GM19397 (cell line): Measurements from ENCODE around the gene SQOR.

Source experiments
- ATAC-seq: cut with Tn5 transposase; IDR thresholded peaks from one replicate; pipeline ENCODE4 v1.9.1; 2021; ENCODE audit warnings: mild to moderate bottlenecking, moderate library complexity; ENCODE audit not compliant: unreplicated experiment

SQOR gene

DNA sequence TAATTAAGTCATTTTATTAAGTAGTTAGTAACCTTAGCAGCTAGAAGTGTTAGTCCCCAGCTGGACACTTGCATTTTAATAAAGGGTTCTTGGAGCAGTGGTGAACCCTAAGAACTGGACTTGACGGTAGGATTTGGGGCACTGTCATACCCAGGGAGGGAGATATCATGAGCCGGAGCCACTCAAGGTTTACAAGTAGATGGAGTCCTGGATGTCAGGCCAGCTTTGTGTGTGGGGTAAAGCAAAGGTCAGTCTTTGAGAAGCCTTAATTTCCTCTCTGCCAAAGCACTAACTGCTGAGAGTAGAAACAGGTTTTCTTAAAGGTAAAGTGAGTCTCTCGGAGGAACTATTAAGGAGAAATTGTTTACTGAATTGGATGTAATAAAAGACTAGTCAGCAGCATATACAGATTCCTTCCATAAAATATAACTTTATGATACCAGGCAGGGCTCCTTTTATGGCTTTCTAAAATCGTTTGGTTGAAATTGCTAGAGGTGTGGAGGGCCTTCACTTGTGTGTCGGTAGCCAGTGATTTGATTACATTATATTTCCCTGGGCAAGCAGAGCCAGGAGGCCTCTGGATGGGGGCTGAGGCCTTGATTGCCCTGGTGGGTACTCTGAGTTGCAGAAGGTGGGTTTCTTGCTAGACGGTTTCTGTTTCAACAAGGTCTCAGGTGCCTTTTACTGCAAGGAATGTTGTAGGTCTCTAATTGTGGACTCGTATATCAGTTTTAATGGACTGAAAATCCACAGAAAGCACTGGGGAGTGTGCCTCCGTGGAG is 23.1 kb downstream of the SQOR start:
- ATAC-seq, result no peak

DNA sequence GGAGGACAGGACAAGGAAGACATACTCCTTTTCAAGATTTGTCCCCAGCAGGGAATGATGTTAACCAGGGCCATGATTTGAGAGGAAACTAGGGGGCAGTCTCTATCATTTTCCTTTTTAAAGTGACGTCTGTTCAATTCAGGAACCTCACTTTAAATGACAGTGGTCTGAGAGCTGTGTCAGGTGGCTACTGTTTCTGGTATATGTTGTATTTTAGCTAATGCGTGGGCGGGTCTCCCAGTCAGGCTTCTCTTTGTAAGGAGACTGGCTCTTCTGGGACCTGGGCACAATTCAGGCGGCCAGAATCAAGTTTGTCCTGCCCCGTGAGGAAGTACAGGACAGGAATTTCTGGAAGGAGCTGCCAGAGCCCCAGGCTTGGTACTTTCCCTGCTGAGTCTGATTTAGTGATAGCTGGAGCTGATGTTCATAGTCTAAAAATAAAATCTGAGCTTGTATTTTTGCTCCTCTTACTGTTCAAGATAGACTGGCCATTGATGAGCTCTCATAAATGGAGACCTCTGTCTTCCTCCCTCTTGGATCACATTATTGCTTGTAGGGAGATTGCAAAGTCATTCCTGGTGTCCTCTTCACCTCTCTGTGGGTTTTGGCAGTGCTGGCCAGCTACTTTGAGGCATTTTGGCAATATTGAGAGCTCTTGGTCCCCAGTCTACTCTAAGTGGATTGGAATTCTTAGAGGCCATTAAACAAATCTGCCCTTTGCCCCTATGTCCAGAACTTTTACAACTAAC is 25.6 kb downstream of the SQOR start:
- ATAC-seq, result no peak

DNA sequence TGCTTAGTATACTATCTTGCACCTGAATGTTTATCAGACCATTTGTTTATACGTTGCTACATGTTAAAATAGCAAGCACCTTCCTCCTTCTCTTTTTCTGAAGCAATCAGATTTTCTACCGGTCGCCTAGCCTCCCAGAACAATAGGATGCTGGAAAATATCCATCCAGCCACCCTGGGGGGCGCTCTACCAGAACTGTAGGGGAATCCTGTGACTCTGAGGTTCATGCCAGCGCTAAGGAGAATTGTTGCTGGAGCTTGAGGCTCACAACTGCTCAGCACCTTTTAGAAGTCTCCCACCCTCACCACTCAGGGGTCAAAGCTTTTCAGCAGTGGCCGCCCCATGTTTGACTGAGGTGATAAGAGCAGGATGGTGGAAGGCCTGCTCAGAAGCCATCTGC is 27.5 kb downstream of the SQOR start:
- no peak for ATAC-seq

DNA sequence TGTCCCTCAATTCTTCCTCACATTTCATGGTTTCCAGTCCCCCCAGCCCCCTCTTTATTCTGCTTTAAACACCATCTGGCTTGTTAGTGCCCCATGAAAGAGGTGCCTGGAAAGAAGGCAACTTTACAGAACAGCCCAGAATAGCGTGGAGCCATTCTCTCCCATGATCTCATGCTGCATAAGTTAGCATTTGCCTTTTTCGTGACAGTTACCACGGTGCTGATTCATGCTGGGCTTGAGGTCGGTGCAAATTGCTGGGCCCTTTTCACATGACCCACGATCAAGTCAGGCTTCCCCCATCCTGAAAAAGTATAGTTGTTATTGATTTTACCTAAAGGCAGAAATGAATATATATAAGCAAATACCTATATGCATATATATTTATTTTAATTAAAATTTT is 29.6 kb downstream of the SQOR start:
- no peak for ATAC-seq

DNA sequence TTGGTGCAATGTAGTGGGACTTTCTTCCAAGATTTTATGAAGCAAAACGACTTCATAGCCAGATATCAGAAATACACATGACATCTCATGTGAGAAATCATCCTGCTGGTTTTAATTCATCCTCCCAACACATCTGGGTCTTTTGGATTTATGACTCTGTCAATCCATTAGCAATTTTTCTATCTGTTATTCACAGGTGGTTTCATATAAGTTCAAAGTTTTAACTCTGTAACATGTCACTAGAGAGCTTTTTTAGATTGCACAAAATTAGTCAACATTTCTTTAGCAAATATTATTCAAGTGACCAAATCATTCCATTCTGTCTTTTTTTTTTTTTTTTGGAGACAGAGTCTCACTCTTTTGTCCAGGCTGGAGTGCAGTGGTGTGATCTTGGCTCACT is 30.4 kb downstream of the SQOR start:
- ATAC-seq, result no peak

DNA sequence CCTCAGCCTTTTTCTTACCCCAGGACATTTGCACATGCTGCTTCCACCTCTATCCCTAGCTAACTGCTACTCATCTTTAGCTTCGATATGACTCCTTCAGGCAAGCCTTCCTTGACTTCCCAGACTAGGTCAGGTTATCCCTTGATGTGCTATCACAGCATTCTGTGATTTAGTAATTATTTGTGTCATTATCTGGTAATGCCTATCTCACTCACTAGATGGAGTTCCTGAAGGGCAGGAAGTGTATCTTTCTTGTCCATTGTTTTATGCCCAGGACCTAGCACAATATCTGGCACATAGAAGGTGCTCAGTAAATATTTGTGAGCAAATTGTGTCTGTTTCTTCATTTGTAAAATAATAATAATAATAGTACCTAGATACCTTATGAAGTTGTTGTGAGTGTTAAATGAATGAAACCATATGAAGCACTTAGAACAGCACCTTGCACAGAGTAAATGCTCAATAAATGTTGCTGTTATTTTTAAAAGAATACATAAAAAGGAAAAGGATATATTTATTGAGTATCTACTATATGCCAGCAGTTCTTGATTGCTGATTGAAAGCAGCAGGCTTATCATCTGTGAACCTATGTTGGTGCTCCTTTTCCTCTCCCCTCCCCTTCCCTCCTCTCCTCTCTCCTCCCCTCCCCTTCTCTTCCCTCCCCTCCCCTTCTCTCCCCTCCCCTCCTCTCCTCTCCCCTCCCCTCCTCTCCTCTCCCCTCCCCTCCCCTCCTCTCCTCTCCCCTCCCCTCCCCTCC is 31.5 kb downstream of the SQOR start:
- no peak for ATAC-seq

DNA sequence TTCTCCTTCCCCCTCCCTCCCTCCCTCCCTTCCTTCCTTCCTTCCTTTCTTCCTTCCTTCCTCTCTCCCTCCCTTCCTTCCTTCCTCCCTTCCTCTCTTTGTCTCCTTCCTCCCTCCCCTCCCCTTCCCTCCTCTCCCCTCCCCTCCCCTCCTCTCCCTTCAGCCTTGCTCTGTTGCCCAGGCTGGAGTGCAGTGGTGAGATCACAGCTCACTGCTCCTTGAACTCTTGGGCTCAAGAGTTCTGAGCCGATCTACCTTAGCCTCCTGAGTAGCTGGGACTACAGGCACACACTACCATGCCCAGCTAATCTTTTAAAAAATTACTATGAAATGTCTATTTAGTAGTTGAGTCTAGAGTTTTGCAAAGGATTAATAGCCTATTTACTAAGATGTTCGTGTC is 32.2 kb downstream of the SQOR start:
- no peak for ATAC-seq

DNA sequence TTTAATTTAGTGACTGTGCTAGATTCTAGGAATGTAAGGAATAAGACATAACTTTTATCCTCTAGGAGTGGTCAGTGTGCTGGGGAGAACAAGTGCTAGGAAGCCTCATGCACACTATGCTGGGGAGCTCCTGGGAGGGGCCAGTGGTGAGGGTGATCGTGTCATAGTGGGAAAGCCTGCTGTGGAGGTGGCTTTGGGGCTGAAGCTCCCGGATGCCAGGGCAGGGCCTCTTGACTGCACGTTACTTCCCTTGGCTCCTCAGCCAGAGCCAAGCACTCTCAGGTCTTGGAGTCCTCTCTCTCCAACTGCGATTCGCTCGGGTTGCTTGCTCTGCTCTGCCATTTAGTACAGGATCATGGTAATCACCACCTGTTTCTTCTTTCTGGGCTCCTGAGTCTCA is 33.6 kb downstream of the SQOR start:
- ATAC-seq, result no peak

DNA sequence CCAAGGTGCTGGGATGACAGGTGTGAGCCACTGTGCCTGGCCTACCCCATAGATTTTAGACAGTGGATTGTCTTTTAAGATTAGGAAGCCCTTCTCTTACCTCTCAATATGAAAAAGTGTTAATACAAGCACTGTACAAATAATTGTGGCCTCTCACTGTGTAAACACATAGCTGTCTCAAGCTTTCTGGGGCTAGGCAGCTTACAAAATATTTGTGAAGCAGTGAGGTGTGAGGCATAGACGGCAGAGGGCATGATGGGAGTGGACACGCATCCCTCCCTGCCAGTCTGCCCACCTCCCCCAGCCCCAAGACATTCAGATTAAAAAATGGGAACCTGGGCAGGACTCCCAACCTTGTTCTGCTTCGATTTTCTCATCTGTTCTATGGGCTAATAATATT is 34.6 kb downstream of the SQOR start:
- ATAC-seq, result no peak

DNA sequence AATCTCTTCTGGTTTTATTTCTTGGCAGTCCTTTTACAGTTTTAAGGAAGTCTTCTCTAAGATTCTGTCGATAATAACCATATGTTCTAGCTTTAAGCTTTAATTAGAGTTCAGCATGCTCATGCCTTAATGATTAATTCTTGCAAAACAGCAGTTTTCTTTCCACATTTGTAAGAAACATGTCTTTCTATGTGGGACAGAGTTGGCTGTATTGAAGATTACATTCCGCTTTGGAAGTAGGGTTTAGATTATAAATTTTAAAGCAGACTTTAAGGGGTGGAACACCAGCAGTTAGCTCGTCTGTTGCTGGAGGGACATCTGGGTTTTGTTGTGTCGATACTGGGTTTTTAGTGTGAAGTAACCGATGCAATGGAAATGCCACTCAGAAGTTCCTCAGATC is 35.3 kb downstream of the SQOR start:
- no peak for ATAC-seq

DNA sequence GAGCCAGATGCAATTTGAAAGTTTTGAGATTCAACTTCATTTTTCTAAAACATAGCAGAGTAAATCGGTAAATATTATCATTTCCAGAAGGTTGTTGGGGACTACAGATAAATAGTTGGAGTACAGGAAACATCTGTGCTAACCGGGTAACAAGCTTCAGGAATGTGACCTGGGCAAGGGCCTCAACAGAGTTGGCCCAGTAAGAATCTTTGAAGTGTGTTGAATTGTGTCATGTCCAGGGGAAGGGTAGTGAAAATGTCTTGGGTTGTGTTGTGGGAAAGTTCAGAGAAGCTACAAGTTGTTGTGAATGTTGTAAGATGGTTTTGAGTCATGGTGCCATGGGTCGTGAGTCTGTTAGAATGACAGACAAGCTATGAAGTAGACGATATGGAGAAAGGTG is 35.7 kb downstream of the SQOR start:
- no peak for ATAC-seq

DNA sequence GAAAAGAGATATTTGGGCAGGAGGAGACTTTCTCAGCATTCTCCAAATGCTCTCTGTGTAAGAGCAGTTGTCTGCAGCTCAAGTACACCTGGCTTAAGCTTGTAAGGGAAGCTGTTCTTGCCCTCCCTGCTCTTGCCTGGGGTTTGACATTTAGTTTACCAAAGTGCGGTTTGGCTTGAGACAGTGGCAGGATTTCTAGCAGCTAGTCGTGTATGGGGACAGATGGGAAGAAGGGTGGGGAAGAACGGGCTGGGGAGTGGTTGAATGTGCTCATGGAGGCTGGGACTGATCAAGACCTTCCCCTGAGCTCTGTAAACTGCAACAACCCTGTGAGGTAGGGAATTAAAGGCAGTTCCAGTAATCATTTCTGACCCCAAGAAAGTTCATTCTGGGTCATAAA is 39.8 kb downstream of the SQOR start:
- no peak for ATAC-seq

DNA sequence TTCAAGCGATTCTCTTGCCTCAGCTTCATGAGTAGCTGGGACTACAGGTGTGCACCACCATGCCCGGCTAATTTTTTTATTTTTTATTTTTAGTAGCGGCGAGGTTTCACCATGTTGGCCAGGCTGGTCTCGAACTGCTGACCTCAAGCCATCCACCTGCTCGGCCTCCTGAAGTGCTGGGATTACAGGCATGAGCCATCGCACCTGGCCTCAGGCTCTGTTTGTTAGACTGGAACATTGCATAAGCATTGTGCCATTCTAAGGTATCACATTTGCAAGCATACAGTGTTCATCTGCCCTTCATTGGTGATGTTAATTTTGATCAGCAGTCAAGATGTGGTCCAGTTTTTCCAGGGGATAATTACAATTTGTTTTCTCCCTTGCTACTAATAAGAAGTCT is 43.0 kb downstream of the SQOR start:
- no peak for ATAC-seq

DNA sequence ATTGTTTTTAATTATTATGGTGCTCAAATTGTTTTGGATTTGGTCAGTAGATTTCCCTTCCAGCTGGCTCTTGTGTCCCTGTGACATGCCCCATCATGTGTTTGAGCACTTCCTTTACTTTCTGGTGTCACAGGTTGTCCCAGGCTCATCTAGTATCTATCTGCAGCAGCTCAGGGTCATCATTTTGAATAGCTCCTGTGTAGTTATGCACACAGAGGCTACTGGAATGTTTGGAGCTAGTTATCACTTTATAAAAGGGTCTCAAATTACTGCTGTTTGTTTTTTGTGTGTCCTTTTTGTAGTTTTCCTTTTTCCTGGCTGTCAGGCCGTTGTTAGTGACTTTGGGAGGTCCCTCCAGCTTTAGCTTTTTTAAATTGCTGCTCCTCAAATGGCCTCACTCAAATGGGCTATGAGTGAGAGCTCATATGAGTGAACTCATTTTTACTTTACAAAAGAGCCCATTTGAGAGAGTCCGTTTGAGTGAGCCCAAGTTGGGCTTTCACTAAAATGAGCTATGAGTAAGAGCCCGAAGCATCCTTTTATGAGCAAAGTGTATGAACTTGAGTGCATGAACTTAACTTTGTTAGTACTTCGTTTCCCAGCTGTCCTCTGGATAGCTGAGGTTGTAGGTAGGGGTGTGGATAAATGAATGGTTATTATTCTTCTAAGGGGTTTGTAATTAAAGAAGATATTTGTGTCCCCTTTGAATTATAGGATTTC is 43.8 kb downstream of the SQOR start:
- no peak for ATAC-seq

DNA sequence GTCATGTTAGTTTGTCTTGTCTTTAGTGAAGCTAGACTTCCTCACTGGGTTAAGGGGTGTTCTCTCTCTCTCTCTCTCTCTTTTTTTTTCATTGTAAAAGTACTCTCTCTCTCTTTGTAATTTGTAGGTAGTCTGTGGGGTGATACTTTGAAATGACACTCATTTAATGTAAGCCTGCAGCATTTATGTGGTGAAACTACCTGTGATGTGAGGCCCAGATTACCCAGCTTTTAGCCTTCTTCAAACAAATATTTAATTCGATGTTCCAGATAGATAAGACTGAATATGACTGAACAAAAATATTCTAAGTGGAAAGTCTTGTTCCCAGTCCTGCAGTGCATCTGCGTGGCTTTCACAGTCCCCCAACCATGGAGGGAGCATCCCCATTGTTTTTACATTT is 49.7 kb downstream of the SQOR start:
- no peak for ATAC-seq

DNA sequence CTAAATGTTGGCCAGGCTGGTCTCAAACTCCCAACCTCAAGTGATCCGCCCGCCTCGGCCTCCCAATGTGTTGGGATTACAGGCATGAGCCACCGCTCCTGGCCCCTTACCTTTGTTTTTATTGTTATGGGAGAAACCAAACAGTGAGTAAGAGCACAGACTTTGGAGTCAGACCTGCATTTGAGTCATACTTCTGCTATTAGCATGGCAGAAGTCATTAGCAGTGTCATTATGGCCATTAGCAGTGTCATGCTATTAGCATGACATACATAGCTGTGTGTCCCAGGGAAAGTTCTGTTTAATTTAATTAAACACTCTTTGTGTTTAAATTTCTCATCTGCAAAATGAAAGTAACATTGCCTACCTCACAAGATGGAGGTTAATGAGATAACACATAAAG is 54.8 kb downstream of the SQOR start:
- no peak for ATAC-seq

DNA sequence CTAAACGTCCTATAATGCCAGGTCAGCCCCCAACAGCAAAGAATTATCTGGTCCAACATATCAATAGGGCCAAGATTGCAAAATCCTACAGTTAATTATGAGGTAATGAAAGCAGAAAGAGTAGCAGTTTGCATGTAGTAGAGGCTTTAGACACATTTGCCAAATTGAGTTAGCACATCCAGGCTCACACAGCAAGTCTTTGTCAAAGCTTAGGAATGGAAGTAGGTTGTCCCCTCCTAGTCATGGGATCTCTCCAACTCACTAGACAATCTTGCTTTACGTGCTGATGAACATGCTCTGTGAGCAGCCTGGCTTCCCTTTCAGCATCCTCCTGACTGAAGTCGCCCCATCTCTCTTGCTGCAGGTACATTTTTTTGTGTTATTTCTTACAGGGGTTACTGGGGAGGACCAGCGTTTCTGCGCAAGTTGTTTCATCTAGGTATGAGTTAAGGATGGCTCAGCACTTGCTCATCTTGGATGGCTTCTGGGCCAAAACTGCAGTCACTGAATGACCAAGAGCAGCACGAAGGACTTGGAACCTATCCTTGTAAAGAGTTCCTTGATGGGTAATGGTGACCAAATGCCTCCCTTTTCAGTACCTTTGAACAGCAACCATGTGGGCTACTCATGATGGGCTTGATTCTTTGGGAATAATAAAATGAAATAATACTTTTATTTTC is 55.9 kb downstream of the SQOR start:
- ATAC-seq, result no peak

DNA sequence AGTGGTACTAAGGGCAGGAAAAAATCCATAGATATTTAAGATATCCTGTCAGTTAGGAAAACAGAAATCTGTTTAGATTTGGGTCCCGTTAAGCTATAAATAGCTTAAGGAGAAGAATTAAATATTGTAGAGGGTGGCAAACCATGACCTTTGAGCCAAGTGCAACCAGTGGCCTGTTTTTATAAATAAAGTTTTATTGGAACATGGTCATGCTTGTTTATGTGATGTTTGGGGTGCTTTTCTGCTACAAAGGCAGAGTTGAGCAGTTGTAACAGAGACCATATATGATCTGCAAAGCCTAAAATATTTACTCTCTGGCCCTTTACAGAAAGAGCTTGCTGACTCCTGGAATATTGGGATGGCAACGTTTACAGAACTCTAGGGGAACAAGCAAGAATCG is 66.3 kb downstream of the SQOR start:
- no peak for ATAC-seq

DNA sequence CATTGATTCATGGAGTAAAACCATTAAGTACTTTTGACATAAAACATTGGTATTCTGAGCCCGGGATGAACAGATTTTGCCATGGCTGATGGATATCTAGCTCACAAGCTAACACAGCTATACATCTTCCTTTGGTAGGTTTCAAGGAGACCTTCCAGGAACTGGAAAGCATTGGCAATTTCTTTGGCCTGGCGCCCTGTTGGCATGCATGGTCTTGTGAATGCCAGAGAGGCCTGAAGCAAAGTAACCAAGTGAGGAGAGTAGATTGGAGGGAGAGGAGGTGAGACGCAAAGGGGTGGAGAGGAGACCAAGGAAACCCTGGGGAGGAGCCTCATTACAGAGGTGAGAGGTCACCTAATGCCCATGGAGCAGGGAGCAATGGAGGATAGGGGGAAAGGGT is 67.2 kb downstream of the SQOR start:
- ATAC-seq, result no peak

DNA sequence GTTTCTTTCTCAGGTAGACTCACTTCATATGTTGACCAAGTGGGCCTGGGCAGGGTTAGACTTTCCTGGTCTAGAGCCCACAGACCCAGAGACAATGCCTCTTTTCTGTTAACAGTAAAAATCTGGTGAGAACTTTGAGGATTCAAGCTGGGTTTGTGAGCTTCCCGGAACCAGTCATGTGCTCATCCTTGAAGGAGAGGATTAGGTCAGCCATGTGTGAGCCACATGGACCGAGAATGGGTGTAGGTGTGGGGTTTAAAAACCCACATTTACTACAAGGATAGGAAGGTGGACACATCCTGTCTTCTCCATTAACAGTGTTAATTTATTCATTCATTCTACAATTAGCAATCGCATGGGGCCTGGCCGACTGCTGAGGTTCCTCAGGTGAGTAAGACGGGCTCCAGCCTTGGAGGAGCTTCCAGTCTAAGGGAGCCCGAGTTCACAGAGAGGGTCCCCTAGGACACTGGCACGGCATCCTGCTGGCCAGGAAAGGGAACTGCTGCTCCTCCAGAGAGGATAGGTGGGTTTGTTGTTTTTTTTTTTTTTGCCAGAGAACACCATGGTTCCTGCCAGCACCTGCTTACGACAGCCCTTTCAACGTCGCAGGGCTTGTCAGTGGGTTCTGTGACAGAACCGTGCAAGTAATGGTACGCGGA is 69.0 kb downstream of the SQOR start:
- ATAC-seq, result no peak
